SW480 (cell line): Measurements from ENCODE around the gene ALX4.

Source experiments
- DNase-seq: peaks from one replicate; pipeline ENCODE4 v3.0.0-alpha.2; 2016; ENCODE audit warnings: low spot score

Gene ALX4

DNA sequence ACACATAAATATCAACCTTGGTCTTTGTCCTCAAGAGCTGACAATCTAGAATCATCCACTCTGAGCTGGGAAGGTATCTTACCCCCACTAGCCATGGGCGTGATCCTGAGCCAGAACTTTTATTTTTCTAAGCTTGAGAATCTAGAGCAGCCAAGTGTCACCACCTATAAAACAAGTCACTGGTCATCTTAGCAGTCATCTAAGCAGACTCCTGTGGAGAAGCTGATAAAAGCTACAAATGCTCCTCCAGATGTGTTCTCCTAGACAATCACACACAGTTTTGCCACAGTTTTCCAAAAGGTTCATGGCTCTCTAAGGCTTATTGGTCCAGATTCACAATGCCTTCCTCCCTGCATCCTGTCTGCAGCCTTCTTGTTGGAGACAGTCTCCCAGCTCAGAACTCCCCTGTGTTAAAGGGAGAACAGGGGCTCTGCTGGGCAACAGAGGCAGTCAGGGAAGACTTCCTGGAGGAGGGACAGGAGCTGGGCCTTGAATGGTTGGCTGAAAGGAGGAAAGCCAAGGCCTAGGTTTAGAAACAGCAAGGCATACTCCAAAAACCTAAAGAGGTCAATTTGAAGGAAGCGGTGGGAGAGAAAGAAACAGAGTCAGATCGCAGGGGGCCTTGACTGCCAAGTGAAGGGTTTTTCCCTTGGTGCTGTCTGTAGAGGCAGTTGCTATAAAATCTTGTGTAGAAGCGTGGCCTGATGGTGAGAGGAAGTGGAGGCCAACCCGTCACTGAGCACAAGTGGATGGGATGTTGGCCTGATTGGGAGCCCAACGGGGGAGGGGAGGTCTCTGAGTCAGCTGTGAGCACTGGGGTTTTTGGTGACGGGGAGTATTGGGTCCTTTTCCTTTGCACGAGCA is 42.0 kb downstream of the ALX4 start:
- DNase-seq = no peak

DNA sequence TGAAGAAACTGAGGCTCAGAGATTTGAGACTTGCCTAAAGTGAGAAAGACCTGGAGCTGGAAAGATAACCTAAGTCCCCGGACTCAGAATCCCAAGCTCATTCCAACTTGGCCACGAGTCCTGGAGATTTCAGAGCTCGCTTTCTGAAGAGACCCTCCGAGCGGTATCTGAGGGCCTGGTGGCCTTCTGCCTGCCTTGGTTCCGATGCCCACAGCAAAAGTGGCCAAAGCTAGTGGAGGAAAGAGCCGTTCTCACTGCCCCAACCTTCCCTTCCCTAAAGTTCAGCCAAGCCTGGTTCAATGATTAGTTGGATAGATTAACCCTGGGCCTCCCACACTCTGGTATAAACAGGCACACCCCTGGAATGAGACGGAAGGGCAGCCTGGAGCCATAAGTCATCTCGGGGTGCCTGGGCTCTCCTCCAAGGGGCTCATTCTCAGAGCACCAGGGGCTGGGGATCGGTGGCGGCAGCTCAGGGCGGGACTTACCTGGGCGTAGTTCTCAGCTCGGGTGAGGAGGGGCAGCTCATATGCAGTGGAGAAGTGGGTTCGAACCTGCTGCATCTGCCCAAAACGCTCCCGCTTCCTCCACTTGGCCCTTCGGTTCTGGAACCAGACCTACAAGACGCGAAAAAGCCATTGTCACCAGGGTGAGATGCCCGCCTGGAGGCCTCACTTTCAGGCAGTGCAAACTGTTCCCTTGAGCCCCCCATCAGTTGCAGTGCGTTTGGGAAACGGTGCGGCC is 42.8 kb downstream of the ALX4 start:
- no peak for DNase-seq

DNA sequence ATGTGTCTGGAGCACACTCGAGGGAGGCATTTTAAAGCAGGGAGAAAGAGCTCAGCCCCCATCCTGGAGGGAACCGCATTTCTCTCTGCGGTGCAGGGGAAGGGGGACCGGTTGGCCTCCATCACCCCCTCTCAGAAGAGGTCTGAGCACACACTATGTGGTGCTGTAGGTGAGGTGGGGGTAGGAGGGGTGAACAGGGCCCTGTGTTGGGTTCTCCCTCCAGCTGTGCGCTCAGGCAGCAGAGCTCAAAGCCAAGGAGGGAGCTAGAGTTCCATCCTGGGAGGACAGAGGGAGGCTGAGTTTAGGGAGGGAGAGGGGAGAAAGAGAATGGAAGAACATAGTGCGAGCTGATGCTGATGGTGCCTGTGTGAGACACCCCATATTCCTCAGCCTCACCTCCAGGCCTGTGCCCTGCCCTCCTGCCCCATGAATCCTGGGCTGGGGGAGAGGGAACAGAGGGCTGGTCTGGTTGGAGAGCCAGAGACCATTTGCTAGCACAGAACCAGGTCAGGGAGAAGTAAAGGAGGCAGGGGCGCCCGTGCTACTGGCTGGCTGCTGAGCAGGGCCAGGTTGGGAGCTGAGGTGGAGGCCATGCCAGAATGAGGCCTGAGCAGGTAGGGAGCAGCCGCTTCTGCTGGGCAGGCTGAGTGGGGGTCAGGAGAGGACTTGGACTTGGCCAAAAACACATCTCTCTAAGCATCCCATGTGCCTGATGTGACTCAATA is 43.7 kb downstream of the ALX4 start:
- DNase-seq = no peak

DNA sequence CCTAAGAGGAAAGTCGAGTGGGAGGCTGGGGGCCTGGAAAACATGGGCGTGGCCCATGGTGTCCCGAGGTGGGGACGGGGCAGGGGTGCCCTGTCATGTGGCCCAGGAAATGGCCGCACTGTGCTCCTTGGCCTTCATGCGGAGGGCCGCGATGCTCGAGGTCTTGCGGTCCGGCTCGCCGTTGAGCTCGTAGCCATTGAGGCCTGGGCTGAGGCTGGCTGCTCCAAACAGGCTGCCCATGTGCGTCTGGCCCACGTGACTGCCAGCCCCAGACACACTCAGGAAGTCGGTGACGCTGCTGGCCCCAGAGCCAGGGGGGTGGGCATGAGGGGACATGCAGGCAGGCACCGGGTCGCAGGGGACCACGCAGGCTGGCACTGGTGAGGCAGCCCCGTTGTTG is 45.2 kb downstream of the ALX4 start:
- no peak for DNase-seq

DNA sequence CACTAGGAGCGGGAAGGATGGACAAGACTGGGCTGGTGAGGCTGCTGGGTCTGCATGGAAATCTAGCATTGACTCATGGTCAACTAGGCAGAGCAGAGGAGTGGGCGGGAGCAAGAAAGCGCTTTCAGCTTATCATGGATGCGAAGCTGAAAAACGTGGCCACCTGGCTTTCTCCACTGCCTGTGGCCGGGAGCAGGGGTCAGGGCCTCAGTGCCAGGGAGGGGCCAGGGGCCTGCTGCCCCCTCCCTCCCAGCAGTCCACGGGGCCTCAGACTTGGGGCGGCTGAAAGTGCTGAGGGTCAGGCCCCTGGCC is 45.5 kb downstream of the ALX4 start:
- no peak for DNase-seq

DNA sequence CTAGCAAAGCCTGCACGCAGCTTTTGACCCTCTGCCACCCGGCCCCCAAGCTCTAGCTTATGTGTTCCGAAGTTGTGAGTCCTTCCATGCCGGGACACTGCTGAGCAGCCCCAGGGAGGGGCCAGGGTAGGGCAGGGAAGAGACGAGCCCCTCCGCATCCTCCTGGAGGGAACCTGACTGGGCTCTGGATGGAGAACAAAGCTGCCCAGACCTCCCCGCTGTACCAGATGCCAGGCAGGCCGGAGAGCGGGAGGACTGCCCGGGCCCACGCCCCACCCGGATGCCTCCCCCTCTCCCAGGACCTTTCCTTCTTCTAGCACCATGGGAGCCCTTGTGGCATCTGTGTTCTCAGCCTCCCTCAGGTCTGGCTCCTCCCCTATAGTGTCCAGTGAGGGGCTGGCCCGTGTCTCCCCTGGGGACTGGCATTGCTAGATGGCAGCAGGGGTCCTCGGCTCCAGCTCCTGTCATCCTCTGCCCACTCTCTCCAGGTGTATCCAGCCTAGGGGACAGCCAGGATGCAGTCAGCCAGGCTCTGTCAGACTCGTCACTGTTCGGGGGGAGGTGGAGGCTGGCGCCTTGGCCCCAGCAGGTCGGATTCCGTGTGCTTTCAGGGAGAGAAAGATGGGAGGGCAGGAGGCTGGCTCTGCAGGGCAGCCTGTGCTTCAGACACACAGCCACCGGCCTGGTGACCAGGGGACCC is 46.1 kb downstream of the ALX4 start:
- no peak for DNase-seq

DNA sequence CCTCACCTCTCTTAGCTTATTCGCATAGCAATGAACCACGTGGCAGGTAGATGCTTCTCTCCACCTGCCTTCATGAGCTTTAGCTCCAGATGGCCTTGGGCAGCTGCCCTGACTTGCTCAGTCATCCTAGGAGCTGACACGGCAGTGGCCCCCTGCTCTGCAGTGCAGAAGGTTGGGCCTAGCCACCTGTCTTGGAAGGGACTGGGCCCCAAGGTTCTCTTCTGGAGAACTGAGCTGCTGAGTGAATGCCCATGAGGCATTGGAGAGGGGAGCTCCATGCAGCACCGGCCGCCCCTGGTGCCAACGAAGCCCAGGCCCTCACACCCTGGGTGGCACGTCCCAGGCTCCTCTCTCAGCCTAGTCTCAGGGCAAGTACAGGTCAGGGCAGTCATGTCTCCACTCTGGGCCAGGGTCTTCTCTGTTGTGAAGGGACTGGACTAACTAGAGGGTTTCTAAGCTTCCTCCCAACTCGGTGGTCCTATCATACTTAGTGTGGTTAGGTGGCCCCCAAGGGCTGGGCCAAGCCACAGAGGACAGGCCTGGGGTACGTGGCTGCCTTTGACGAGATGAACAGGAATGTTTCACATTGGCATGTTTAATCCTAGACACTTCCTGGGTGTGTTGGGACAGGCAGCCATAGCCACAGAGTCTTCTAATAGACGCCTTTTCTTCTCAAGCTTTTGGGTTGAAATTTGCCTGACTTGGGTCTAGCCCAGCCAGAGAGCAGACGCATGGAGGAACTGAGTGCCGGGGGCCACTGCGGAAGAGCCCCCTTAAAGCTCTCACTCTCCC is 47.9 kb downstream of the ALX4 start:
- no peak for DNase-seq

DNA sequence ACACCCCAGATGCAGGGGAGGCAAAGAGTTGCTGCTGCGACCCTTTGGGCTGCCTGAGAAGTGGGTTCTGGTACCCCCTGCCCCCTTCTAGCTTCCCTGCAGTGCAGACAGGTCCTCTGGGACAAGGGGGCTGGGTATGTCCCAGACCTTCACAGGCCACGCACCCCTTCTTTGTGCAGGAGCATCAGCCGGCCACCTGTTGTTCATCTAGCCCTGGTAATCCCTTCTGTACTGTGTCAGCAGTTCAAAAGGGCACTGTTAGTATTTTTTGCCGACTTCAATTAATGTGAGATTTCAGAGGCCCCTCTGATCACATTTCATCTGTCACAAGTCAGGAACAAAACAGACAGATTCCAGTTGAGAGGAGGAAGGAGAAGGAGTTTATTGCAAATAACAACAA is 49.9 kb downstream of the ALX4 start:
- DNase-seq = no peak

DNA sequence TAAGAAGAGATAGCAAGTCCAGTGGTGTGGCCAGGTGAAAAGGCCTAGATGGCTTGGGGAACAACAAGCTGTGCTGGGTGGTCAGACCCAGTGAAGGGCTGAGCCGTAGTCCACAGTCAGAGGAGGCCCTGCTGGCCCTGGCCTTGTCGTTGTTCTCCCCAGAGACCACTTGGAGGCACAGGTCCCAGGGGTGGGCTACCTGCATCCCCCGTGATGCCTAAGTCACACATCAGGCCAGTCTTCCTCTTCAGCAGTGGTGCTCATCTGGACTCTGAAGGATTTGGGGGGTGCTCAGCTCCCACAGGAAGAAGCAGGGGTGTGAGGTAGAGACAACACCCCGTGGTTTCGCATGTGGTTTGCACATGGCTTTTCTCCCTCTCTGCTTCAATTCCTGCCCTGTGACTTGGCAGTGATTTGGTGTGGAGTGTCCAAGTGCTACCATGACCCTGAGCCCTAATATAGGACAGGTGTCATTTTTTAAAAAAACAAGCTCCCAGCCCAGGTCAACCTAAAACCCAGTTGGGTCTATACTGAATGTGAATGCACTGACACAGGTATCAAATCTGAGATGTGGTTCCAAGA is 51.0 kb downstream of the ALX4 start:
- DNase-seq = no peak

DNA sequence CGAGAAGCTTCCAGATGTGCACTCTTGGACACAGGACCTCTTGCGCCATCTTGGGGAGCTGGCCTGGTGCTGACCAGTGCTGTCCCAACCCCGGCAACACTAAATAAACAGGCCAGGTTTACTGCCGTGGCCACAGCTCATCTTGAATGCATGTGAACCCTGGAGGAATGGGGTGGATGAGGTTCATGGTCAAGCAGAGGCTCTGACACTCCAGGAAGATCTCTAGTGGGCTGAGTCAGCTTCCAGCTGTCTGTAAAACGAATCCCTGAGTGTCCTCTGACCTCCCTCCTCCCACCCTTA is 51.8 kb downstream of the ALX4 start:
- DNase-seq = no peak

DNA sequence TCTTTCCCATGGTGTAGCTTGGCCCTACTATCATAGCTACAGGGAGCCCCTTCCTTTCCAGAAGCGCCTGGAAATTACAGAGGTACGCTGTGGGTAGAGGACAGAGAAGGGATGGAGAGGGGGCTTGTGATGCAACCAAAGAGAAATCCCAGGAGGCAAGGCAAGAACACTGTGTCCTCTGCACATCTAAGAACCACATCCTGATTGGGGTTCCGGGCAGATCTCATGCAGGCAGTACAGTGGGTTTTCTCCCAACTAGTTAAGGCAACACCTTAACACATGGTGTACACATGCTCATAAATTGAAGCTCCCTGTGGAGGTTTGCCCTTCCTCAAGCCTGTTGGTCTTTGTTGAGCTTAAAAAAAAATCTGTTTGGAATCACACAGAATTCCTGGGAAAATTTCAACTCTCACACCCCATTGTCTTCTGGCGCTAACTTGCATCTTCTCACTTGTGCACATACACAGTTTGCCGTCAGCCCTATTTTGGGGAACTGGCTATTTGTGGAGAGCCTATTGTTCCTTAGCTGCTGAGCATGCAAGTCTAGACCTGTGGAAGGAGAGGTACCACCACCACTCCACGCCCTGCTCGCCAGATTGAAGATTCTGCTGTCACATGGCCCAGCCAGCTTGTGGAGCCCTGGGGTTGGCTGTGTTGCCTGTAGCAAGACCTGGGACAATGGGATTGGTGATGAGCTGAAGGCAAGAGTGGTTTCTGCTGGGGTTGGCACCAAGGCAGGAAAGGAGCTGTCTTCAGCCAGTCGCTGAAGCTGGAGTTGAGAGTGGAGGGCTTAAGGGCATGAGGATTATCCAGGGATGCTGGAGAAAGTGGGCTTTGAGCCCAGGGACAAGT is 52.4 kb downstream of the ALX4 start:
- DNase-seq = no peak

DNA sequence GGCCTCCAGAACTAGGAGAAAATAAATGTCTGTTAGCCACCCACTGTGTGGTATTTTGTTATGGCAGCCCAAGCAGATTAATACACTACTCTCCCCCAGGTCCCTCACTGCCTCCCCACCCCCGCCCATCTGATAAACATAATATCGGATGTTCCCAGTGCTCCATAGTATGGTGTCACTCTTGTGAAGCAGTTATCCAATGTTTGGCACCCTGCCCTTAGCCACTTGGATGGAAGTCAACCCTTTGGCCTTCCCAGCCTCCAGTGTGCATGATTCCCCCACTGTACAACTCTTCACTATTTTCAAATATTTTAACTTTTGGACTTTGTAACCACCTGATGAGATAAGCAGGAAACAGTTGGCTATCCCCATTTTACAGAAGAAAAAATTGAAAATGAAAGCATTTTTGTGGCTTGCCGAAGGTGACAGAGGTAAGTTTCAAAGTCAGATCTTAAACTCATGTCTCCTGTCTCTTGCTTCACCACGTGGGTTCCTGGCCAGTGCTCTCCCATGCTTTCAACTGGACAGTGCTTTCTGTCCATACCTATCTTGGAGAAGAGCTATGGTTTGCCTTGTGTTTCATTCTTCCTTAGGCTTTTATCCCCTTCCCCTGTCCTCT is 53.2 kb downstream of the ALX4 start:
- no peak for DNase-seq

DNA sequence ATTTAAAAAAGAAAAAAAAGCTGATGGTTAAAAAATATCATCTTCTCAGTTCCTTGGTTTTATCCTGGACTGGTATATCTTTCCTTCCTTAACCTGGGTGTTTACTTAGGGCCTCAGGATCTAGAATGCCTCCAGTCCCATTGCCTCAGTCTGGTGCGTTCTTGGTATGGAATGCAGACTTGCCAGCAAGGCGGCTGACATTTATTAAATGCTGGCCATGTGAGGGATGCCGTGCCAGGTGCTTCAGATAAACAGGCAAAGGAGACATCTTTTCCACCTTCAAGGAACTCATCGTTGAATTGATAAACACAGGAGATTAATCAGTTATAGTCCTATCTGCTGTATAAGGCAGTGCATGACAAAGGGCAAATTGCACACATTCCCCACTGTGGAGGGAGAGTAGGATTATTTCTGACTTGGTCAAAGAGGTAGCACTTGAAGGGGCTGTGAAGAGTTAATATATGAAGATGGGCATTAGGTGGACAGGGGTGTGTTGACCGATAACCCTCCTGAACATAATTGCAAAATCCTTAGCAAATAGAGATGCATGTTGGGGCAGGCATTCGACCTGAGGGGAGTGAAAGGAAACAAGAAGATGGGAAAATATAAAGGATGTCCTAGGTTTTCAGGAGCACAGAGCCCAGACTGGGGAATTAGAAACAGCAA is 54.4 kb downstream of the ALX4 start:
- no peak for DNase-seq

DNA sequence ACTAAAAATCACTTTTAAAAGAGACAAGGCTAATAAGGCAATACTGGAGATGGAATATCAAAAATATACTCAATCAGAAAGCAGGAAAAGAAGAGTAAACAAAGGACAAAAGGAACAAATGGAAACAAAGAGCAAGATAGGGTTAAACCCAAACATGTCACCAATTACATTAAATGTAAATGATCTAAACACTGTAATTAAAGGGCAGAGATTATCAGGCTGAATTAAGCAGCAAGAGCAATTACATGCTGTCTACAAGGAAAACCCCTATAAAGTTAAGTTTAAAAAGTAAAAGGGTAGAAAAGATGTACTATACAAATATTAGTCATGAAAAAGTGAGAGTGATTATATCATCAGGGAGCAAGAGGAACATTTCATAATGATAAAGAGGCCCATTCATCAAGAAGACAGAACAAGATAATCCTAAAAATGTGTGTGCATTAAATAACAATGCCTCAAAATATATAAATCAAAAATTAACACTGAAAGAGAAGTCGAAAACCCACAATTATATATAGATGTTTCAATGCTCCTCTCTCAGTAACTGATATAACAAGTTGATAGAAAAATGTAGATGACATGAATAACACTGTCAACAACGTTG is 56.8 kb downstream of the ALX4 start:
- DNase-seq = no peak

DNA sequence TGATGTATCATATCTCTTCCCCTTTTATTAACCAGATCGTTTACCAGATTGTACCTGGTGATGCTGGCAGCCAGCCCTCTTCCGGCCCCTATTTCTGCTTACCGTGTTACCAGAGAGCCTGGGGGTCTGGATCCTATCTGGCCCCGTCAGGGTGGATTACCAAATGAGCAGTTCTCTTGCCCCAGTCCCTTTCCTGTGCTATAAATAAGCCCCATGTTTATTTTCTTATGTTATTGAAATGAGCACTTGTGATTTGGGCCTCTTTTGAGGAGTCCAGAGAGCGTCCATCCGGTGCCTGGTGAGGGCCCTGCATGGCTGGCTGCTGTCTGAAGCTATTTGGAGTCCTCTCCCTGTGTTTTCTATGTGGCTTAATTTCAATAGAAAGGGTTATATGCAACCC is 59.5 kb downstream of the ALX4 start:
- DNase-seq = no peak

DNA sequence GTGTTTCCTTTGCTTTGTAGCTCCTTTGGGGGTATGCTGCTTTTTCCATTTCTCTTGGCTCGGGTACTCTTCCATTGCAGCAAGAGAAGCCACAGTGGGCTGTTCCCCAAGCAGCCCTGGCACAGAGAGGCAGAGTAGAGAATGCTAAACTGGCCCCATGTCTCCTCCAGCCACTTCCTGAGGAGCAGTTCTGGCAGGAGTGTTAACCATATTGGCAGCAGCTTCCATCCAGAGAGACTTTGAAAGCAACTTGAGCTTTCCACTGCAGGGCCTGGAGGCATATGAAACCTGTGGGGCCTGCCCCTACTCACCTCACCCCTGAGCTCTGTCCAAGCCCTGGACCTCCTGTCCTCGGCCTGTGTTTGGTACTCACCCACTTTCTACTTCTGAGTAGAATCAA is 61.8 kb downstream of the ALX4 start:
- DNase-seq = no peak

DNA sequence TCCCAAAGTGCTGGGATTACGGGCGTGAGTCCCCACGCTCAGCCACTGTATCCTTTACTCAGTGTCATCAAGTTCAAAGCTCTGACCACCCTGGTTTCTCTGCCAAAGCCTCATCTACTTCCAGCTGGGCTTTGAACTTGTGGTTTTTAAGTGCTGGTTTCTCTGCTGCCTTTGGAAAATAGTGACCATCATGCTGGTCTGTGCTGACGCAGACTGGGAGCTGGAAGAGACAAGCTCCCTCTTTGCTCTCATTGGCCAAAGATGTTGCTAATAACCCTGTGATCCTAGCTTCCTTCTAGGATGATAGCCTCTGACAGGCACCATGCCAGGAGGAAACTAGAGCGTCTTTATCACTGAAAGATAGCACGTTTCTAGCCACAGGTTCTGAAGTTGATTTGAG is 62.4 kb downstream of the ALX4 start:
- DNase-seq = no peak

DNA sequence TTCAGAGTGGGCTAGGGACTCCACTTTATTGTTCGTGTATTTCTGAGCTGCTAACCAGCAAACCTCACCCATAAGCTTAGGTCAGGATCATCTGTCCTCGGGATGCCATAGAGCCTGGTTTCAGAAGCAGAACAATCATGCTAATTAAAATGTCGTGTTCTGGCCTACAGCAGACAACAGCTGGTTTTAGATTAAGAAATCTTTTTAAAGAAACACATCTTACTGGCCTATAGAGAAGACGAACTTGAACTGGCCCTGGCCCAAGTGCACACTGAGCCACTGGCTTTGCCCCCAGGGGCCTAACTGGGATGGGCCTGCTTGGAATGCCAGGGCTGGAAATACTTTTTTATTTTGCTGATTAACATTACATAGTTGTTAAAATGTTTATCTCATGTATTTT is 63.2 kb downstream of the ALX4 start:
- no peak for DNase-seq

DNA sequence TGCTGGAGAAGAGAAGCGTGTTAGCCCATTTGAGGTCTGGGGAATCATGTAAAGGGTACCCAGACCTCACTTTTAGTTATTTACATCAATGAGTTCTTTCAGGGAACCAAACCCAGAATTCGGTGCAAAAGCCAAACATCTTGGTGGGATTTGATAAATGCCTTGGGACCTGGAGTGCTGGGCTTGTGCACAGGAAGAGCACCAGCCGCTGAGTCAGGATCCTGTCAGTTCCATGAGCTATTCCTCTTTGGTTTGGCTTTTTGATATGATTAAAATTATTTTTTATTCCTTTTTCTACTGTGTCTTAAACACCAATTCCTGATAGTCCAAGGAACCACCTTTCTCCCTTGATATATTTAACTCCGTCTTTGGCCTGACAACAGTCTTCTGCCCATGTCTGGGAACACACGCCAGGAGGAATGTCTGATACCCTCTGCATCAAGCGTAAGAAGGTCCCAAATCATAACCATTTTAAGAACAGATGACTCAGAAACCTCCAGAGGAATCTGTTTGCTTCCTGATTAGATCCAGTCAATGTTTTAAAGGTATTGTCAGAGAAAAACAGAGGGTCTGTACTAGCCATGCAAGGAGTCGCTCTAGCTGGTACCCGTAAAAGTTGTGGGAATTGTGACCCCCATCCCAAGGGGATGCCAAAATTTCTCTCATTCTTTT is 65.2 kb downstream of the ALX4 start:
- no peak for DNase-seq
